HepG2 (cell line): ENCODE data around the gene PNLDC1. TPM values are rescaled to one million over a fixed set of nuclear protein-coding genes. Genes with fewer than 3 reads are reported as not detected.

Experiments used
- BRD4 ChIP-seq: sonication (generic); formaldehyde crosslinking; IDR thresholded peaks from 2 replicates; pipeline ENCODE4 v1.4.0; 2020; ENCODE audit warnings: missing genetic modification reagents
- CBX1 ChIP-seq: IDR thresholded peaks from one replicate; pipeline ENCODE4 v1.6.1; 2016; ENCODE audit warnings: antibody characterized with exemption, low read depth
- ETS1 ChIP-seq: sonication (generic); formaldehyde crosslinking; IDR thresholded peaks from 2 replicates; pipeline ENCODE4 v1.4.0; 2020; ENCODE audit warnings: missing genetic modification reagents
- GTF3A ChIP-seq: sonication (generic); formaldehyde crosslinking; conservative IDR thresholded peaks from 2 replicates; pipeline ENCODE4 v1.4.0; 2020; ENCODE audit warnings: mild to moderate bottlenecking, missing genetic modification reagents
- HCFC1 ChIP-seq: fragments of 150-350 bp; IDR thresholded peaks from 2 replicates; pipeline ENCODE4 v1.6.1; 2014; ENCODE audit warnings: low read depth, low read length
- HIVEP1 ChIP-seq: sonication (generic); formaldehyde crosslinking; IDR thresholded peaks from 2 replicates; pipeline ENCODE4 v1.4.0; 2020; ENCODE audit warnings: mild to moderate bottlenecking, missing genetic modification reagents
- HOXA7 ChIP-seq: sonication (generic); formaldehyde crosslinking; IDR thresholded peaks from 2 replicates; pipeline ENCODE4 v1.8.1; 2022; ENCODE audit warnings: mild to moderate bottlenecking, missing genetic modification reagents, moderate library complexity
- IRF2 ChIP-seq: IDR thresholded peaks from 2 replicates; pipeline ENCODE4 v1.6.1; 2018; ENCODE audit warnings: missing genetic modification reagents, missing compliant biosample characterization
- MBD4 ChIP-seq: IDR thresholded peaks from 2 replicates; pipeline ENCODE4 v1.6.1; 2012; ENCODE audit warnings: low read length, inconsistent platforms, borderline replicate concordance
- MEIS2 ChIP-seq: sonication (generic); formaldehyde crosslinking; IDR thresholded peaks from 2 replicates; pipeline ENCODE4 v1.9.0; 2021; ENCODE audit warnings: mild to moderate bottlenecking, missing genetic modification reagents
- MTERF4 ChIP-seq: sonication (generic); formaldehyde crosslinking; IDR thresholded peaks from 2 replicates; pipeline ENCODE4 v1.8.0; 2023; ENCODE audit warnings: mild to moderate bottlenecking, missing genetic modification reagents
- NFATC3 ChIP-seq: sonication (generic); formaldehyde crosslinking; IDR thresholded peaks from 2 replicates; pipeline ENCODE4 v1.5.1; 2020; ENCODE audit warnings: mild to moderate bottlenecking, missing genetic modification reagents
- NONO ChIP-seq, 2 experiments: fragments of 450-650 bp in 1 of 2; sonication (generic) in 1 of 2; formaldehyde crosslinking in 1 of 2; IDR thresholded peaks in 1 of 2; conservative IDR thresholded peaks in 1 of 2; 2 replicates each; pipeline versions ENCODE4 v1.6.1 to v1.8.0; 2017 to 2022; ENCODE audit warnings: mild to moderate bottlenecking in 1 of 2, missing genetic modification reagents in 1 of 2, moderate library complexity in 1 of 2
- YEATS2 ChIP-seq: sonication (generic); formaldehyde crosslinking; IDR thresholded peaks from 2 replicates; pipeline ENCODE4 v1.4.0; 2020; ENCODE audit warnings: missing genetic modification reagents, borderline replicate concordance
- ZNF136 ChIP-seq: sonication (generic); formaldehyde crosslinking; IDR thresholded peaks from 2 replicates; pipeline ENCODE4 v1.8.1; 2022; ENCODE audit warnings: low read depth, mild to moderate bottlenecking, moderate library complexity, missing genetic modification reagents
- ZNF317 ChIP-seq: sonication (generic); formaldehyde crosslinking; IDR thresholded peaks from 2 replicates; pipeline ENCODE4 v1.5.0; 2020; ENCODE audit warnings: mild to moderate bottlenecking, missing genetic modification reagents
- ZNF562 ChIP-seq: sonication (generic); formaldehyde crosslinking; IDR thresholded peaks from 2 replicates; pipeline ENCODE4 v1.8.0; 2022; ENCODE audit warnings: missing genetic modification reagents, borderline replicate concordance
- ZNF580 ChIP-seq: IDR thresholded peaks from 2 replicates; pipeline ENCODE4 v1.6.1; 2016; ENCODE audit warnings: low read depth, borderline replicate concordance
- ZNF615 ChIP-seq: sonication (generic); formaldehyde crosslinking; IDR thresholded peaks from 2 replicates; pipeline ENCODE4 v1.5.0; 2020; ENCODE audit warnings: mild to moderate bottlenecking, missing genetic modification reagents, borderline replicate concordance
- ZNF639 ChIP-seq: conservative IDR thresholded peaks from 2 replicates; pipeline ENCODE4 v1.6.1; 2018; ENCODE audit warnings: missing genetic modification reagents
- ZNF691 ChIP-seq: sonication (generic); formaldehyde crosslinking; IDR thresholded peaks from 2 replicates; pipeline ENCODE4 v1.4.0; 2020; ENCODE audit warnings: missing genetic modification reagents, low read depth, mild to moderate bottlenecking, borderline replicate concordance
- ZNF800 ChIP-seq: sonication (generic); formaldehyde crosslinking; IDR thresholded peaks from 2 replicates; pipeline ENCODE4 v1.4.0; 2020; ENCODE audit warnings: missing genetic modification reagents
- polyA plus RNA-seq, 8 experiments: library from polyadenylated mRNA; depleted of rRNA in 3 of 8; stranded (reverse) in 7 of 8; unstranded in 1 of 8; fragments of >200 nt; fragmentation: Illumina TruSeq in 4 of 8; extraction: Trizol in 4 of 8; gene quantifications; 2 replicates each; pipeline versions ENCODE4 v1.2.1 to v1.2.3, GENCODE V29; 2011 to 2016; ENCODE audit warnings: low read depth in 4 of 8, missing spikeins in 1 of 8, mixed read lengths in 1 of 8; ENCODE audit not compliant: insufficient read depth in 1 of 8
- total RNA-seq, 5 experiments: library from RNA; depleted of rRNA; stranded (reverse); fragments of >200 nt; fragmentation: Illumina TruSeq; extraction: Trizol; gene quantifications; 2 replicates each; pipeline ENCODE4 v1.2.3, GENCODE V29; 2016; ENCODE audit warnings: low read depth in 1 of 5

Gene PNLDC1
- total and polyA plus RNA-seq, 2 of the 13 experiments (the other 11 are each of a cell fraction or from before 2014, with no cell fraction given), result not detected

GRCh38 chr6:159789377-159790148 is 10.5 kb upstream of the PNLDC1 start, which contains the start of gene TCP1 (continued):
- TF ChIP-seq ETS1 (CRISPR knock-in tag) (no peak; the same call in 1 of the 2 replicates), NONO (IDR thresholded peaks at IDR 0.05) (no peak), NONO (CRISPR knock-in tag; conservative IDR thresholded peaks at IDR 0.05) (peak; percentile 94), NFATC3 (CRISPR knock-in tag) (0 out of 2 replicates have a peak, but pooled peaks have one; percentile 32), HCFC1 (peak; percentile 55; the same call in 1 of the 2 replicates), ZNF639 (CRISPR knock-in tag) (peak; percentile 89), YEATS2 (peak; percentile 95), IRF2 (peak; percentile 87), ZNF691 (CRISPR knock-in tag) (peak; percentile 79; the same call in 1 of the 2 replicates), MBD4 (no peak), HOXA7 (0 out of 2 replicates have a peak, but pooled peaks have one; percentile 64), ZNF317 (CRISPR knock-in tag) (peak; percentile 66), ZNF800 (no peak), MEIS2 (CRISPR knock-in tag) (no peak), GTF3A (CRISPR knock-in tag) (0 out of 2 replicates have a peak, but pooled peaks have one; percentile 22), ZNF580 (peak; percentile 34), BRD4 (CRISPR knock-in tag) (peak; percentile 60; the same call in 1 of the 2 replicates), MTERF4 (no peak), ZNF136 (no peak), CBX1 (peak; percentile 30), HIVEP1 (CRISPR knock-in tag) (peak; percentile 63), ZNF562 (CRISPR knock-in tag) (peak; percentile 74; the same call in 1 of the 2 replicates), ZNF615 (CRISPR knock-in tag) (peak; percentile 93)
